Measurements from ENCODE around the gene MSTN. TPM values are rescaled to one million over a fixed set of nuclear protein-coding genes. Genes with fewer than 3 reads are reported as not detected.
"Not testable (repeated sequence)": the region's sequence is repeated elsewhere in the genome, so short reads cannot be mapped to it uniquely, and the experiment has no call there.

Gene MSTN
- total RNA-seq, 1 experiment from 2014 or later: not detected

DNA sequence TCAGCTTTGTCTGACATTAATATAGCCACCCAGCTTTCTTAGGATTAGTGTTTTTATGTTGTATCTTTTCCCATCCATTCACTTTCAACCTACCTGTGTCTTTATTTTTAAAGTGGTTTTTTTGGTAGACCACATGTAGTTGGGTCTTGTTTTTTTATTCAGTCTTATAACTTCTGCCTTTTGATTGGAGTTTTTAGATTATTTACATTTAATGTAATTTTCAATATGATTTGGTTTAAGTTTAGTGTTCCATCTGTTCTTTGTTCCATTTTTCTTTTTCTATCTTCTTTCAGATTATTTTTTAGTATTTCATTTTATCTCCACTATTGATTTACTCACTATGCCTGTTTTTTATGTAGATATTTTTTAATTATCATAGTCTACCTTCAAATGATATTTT, 13.1 kb upstream of the MSTN start:
- in situ Hi-C loops (cut with HindIII; ENCODE audit: low pct_unique_long_range_greater_than_20kb, low sequenced_read_pairs): no loop called here
- DNase-seq (ENCODE audit: low read depth, low spot score): no peak

DNA sequence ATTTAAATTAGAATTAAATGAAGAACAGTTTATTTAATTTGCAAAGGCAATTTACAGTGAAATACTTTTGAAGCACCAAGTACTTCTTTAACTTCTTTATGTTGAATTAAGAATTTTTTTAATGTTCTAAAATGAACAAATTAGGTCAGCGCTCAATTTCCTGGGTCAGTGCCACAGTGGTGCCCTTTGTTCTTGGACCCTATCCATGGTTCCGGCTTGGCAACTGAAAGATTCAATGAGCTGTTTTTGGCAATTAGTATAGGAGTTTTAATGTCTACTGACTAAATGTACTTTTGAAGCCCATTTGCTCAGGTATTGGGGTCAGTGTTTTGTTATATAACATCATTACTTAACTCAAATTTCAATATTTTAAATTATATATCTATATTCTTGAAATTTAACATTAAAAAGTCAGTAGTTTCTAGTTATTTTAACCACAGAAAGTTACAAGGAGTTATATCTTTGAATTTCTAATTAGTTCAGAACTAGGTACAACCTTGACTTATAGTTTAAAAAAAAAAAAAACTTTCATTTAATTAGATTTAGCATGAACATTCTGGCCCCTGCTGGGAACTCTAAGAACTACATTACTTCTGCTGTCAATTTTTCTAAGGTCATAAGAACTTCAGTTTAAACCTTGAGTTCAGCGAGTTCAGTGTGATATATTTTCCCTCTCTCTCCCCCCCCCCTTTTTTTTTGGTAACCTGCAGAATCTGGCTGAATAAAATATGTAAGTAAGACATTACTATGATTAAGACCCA, 7.6 kb upstream of the MSTN start:
- in situ Hi-C loops (cut with HindIII; ENCODE audit: low pct_unique_long_range_greater_than_20kb, low sequenced_read_pairs): no loop called here
- DNase-seq (ENCODE audit: low read depth, low spot score): peak; percentile 80

DNA sequence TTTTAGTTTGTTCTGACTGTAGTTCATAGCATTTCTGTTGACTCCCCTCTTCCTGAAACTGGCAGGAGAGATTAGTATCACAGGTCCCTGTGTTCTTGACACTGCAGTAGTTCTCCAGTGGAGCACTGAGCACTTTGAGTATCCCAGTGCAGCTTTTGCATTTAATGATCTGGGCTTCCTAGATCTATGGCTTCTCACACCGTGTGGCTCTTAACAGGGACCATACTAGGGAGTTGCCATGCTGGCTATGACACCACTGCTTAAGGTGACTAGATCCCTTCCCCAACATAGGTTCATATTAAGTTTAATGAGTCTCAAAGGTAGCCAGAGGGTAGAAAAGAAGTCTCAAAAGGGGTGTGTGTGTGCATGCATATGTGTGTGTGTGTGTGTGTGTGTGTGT, 6.2 kb upstream of the MSTN start:
- DNase-seq (ENCODE audit: low read depth, low spot score): no peak
- in situ Hi-C loops (cut with HindIII; ENCODE audit: low pct_unique_long_range_greater_than_20kb, low sequenced_read_pairs): no loop called here

DNA sequence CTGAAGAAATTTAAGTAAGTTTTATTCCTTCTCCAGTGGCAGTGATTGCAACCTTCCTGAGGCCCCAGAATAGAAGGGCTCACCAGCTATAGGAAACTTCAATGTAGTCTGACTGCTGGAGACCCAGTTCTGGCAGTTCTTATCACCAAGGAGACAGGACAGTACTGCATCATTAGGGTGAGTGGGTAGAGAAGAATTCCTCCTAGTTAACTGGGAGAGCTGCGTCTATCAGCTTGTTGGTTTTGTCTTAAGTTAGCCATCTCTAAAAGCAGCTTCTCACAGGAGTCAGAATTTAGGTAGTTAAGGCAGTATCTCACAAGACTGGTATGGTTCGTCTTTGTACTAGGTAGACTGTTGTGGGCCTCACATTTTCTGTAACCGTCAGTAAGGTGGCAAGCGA, 3.3 kb upstream of the MSTN start:
- DNase-seq (ENCODE audit: low read depth, low spot score): no peak
- in situ Hi-C loops (cut with HindIII; ENCODE audit: low pct_unique_long_range_greater_than_20kb, low sequenced_read_pairs): no loop called here

DNA sequence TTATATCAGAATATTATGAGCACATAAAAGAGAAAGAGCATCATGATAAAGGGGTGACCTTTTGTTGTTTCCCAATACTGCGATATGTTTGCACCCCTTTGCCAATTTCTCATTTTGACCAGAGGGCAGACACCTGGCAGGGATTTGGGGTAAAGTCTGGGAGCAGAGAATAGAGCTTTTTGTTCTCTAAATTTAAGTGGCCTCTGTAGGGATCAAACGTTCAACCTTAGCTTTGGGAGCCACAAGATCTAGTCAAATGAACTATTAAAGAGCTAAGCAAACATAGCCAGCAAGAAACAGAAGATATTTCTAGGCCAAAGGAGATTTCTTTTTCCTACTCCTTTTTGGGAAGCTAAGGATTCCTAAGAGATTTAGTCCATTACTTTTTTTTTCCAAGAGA, 1.1 kb upstream of the MSTN start:
- in situ Hi-C loops (cut with HindIII; ENCODE audit: low pct_unique_long_range_greater_than_20kb, low sequenced_read_pairs): no loop called here
- no peak for DNase-seq (ENCODE audit: low read depth, low spot score)

DNA sequence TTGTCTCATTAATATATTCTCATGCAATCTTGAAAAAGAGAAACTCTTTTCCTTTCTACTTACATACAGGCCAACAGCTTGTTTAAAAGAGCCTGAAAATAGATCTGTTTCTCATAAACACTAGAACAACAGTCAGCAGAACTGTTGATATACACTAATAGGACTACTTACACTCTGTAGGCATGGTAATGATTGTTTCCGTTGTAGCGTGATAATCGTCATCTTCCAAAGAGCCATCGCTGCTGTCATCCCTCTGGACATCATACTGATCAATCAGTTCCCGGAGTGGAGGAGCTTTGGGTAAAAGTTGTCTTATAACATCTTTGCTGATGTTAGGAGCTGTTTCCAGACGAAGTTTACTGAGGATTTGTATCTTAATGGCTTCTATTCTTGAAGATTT, 476 bp downstream of the MSTN start:
- DNase-seq (ENCODE audit: low read depth, low spot score): no peak
- in situ Hi-C loops (cut with HindIII; ENCODE audit: low pct_unique_long_range_greater_than_20kb, low sequenced_read_pairs): no loop called here

DNA sequence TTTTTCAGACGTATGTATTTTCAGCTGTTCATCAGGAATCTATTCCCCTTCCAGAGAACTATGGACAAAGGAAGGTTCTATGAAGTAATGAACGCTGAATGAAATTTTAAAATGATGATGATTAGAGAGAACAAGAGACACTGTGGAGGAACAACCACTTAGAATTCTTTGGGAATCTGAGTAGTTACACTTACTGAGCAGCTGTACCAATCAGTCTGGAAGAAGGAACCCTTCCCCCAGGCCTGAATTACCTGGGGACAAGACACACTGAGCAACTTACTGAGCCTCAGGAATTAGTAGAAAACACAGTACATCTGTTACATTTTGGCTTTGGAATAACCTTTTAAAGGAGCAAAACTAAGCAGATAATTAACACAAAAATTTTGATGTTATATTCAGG, 1.9 kb downstream of the MSTN start:
- DNase-seq (ENCODE audit: low read depth, low spot score): no peak
- in situ Hi-C loops (cut with HindIII; ENCODE audit: low pct_unique_long_range_greater_than_20kb, low sequenced_read_pairs): no loop called here

DNA sequence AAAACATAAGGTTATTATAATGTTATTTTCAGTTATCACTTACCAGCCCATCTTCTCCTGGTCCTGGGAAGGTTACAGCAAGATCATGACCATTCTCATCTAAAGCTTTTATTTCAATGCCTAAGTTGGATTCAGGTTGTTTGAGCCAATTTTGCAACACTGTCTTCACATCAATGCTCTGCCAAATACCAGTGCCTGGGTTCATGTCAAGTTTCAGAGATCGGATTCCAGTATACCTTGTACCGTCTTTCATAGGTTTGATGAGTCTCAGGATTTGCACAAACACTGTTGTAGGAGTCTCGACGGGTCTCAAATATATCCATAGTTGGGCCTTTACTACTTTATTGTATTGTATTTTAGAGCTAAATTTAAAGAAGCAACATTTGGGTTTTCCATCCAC, 2.5 kb downstream of the MSTN start:
- in situ Hi-C loops (cut with HindIII; ENCODE audit: low pct_unique_long_range_greater_than_20kb, low sequenced_read_pairs): no loop called here
- DNase-seq (ENCODE audit: low read depth, low spot score): no peak

DNA sequence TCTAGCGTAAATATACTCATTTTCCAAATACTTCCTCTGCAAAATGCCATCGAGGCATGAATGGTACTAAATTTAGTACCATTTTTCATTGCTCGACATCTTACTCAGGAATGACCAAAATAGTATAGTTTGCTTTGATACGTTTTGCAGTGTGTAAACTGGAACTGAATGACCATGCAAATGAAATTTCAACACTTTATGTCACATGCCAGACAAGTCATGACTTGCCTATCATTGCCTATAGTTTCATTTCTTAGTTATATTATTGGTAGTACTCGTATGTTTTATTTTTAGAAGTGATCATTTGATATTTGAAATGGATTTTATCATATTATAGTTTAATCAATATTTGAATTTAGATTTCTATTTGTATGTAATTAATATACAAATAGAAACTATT, 9.1 kb downstream of the MSTN start:
- in situ Hi-C loops (cut with HindIII; ENCODE audit: low pct_unique_long_range_greater_than_20kb, low sequenced_read_pairs): no loop called here

DNA sequence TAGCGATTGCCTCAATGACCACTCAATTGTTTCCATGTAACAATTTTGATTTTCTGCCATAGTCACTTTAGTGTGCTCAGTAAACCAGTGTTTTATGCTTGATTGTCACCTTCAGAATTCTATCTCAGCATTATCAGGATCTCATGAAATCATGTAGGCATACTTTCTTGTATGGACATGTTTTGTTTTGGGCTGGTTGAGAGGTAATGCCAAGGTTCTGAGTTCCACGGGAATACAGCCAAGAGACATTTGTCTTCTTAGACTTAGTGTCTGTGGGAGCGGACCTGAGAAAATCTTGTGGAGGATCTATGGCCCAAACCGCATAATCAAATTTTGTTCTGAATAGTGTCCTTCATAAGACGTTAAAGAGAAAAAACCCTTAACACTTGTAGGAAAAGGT, 10.2 kb downstream of the MSTN start:
- in situ Hi-C loops (cut with HindIII; ENCODE audit: low pct_unique_long_range_greater_than_20kb, low sequenced_read_pairs): no loop called here

More for the DNA sequence above, 9.1 kb downstream of the MSTN start:
- DNase-seq (ENCODE audit: low read depth, low spot score): no peak

DNA sequence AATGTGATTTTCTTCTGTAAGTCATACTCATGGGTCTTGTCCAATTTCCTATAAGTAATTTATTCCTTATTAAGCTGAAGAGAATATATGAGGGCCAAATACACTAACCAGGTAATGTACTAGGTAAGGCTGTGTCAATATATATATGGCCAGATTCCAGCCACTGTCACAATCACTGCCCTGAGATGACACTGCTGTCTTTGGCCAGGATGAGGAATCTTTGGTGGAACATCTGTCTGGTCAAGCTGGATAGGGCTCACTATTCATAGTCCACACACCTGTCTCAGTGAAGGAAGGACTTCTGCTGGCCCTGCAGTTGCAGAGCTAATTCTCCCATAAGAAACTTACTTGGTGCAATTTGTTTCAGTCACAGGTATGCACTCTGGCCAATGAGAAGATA, 11.3 kb downstream of the MSTN start:
- in situ Hi-C loops (cut with HindIII; ENCODE audit: low pct_unique_long_range_greater_than_20kb, low sequenced_read_pairs): no loop called here
- DNase-seq (ENCODE audit: low read depth, low spot score): no peak

More for the DNA sequence above, 10.2 kb downstream of the MSTN start:
- DNase-seq (ENCODE audit: low read depth, low spot score): no peak

DNA sequence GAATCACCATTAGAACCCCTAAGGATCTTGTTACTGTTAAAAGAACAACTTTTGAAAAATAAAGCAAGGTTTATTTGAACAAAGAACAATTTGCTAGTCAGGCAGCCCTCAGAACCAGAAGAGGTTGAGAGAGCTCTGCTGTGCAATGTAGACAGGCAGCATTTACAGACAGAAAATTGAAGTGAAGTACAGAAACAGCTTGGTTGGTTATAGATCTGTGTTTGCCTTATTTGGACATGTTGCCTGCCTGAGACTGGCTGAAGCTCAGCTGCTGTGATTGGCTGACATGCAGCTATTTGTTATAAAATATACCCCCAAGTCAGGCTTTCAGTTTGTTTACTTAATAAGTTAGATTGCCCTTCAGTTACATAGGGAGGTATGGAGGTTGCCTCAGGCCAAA, 12.5 kb downstream of the MSTN start:
- DNase-seq (ENCODE audit: low read depth, low spot score): no peak
- in situ Hi-C loops (cut with HindIII; ENCODE audit: low pct_unique_long_range_greater_than_20kb, low sequenced_read_pairs): no loop called here

DNA sequence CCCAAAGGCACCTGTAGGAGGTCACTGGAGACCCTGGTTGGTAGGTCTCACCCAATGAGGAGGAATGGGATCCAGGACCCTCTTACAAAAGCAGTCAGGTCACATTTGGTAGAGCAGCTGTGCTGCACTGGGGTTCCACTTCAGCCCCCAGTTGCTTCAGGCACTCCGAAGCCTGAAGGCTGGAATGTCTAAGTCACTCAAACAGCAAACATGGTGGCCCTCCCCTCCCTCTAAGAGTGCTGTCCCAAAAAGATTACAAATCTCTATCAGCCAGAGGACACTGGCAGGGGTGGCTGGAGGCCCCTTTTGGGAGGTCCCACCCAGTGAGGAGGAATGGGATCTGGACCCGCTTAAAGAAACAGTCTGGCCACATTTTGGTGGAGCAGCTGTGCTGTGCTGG, 17.7 kb downstream of the MSTN start:
- no peak for DNase-seq (ENCODE audit: low read depth, low spot score)
- in situ Hi-C loops (cut with HindIII; ENCODE audit: low pct_unique_long_range_greater_than_20kb, low sequenced_read_pairs): no loop called here

DNA sequence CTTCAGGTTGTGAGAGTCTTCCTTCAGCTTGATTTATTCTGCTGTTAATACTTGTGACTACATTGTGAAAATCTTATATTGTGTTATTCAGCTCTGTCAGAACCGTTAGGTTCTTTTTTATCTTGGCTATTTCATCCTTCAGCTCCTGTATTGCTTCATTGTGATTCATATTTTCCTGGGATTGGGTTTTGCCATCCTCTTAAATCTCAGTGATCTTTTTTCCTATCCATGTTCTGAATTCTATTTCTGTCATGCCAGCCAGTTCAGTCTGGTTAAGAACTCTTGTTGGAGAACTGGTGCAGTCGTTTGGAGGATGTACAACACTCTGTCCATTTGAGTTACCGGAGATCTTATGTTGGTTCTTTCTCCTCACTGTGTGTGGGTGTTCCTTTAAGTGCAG, 19.1 kb downstream of the MSTN start:
- in situ Hi-C loops (cut with HindIII; ENCODE audit: low pct_unique_long_range_greater_than_20kb, low sequenced_read_pairs): no loop called here
- DNase-seq (ENCODE audit: low read depth, low spot score): no peak

DNA sequence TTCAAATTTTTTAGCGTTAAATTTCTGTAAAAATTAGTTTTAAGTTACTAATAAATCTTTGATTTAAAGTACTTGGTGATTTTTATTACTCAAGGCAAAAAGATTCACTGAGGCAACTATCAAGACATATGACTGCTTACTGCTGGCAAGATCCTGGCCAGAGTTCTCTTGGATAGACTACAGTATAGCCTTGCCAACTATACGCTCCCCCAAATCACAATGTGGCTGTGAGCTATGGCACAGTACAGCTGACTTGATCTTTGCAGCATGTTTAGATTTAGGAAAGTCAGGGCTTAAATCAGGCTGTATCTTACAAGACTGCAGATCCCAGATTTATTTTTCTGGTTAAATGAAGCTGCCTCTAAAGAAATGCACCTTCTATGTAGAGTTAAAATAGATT, 26.5 kb downstream of the MSTN start:
- in situ Hi-C loops (cut with HindIII; ENCODE audit: low pct_unique_long_range_greater_than_20kb, low sequenced_read_pairs): no loop called here
- no peak for DNase-seq (ENCODE audit: low read depth, low spot score)

DNA sequence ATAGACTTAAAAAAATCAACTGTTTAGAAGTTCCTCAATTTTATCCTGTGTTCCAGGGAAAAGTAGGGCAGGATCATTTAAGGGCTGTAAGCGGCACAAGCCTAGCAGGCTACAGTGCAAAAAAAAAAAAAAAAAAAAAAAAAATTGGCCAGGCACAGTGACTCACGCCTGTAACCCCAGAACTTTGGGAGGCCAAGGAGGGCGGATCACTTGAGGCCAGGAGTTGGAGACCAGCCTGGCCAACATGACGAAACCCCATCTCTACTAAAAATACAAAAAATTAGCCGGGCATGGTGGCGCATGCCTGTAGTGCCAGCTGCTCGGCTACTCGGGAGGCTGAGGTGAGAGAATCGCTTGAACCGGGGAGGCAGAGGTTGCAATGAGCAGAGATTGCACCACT, 28.1 kb downstream of the MSTN start:
- in situ Hi-C loops (cut with HindIII; ENCODE audit: low pct_unique_long_range_greater_than_20kb, low sequenced_read_pairs); DNase-seq (ENCODE audit: low read depth, low spot score): not testable (repeated sequence)

DNA sequence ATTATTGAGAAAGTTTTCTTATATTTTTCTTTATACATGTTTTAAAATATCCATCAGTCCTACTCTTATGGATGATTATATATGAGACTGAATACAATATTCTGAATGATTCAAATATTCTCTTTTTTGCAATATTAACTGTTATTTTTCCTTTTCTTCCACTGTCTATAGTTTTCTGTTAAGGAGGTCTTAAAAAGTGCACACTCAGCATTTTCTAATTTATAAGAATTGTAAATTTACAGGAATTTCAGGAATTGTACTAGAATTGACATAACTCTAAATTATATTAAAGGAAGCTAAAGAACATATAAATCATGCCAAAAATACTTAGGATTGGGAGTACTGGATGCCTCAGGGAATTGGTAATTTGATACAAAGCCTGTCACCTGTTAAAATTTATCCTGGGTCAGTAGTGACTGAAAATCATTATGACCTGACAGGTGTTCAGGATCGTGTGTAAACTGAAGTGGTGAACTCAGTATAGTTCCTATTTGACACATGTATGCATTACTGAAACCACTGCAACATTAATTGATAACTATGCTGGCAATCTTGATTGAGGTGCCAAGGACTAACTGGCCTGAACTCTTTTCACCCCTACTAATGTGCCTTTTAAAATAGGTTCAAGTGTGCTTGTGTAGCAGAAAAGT, 30.4 kb downstream of the MSTN start:
- no peak for DNase-seq (ENCODE audit: low read depth, low spot score)
- in situ Hi-C loops (cut with HindIII; ENCODE audit: low pct_unique_long_range_greater_than_20kb, low sequenced_read_pairs): no loop called here

DNA sequence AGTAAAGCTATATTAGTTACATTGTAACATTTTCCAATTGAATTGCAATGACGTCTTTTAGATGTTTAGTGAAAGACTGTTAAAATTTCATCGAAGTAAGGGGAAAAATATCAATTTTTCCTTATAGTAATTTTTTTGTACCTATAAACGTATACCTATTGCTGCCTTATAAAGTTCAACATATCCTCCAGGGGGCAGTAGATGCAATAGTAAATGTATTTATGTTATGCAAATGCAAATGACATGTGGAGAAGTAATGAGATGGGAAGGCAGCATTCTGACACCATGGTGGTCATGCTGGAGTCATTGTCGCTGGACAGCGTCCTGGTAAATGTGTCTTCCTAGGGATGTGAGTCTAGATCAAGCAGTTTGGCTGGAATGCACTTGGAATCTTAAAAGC, 38.7 kb downstream of the MSTN start:
- DNase-seq (ENCODE audit: low read depth, low spot score): peak; percentile 75

DNA sequence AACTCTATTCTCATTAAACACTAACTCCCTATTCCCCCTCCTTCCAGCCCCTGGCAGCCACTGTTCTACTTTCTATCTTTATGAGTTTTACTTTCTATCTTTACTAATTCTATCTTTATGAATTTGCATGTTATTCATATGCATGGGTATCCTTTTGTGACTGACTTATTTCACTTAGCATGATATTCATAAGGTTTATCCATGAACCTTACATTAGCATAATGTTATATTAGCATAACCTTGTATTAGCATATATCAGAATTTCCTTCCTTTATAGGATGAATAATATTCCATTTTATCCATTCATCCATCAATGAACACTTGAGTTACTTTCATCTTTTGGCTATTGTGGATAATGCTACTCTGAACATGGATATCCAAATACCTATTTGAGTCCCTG, 41.8 kb downstream of the MSTN start:
- no peak for DNase-seq (ENCODE audit: low read depth, low spot score)
- in situ Hi-C loops (cut with HindIII; ENCODE audit: low pct_unique_long_range_greater_than_20kb, low sequenced_read_pairs): no loop called here

More for the DNA sequence above, 38.7 kb downstream of the MSTN start:
- in situ Hi-C loops (cut with HindIII; ENCODE audit: low pct_unique_long_range_greater_than_20kb, low sequenced_read_pairs): no loop called here
